HG03565 (cell line): ENCODE data around the gene PPFIBP1.
"Not testable (repeated sequence)": the region's sequence is repeated elsewhere in the genome, so short reads cannot be mapped to it uniquely, and the experiment has no call there.

Source experiments
- ATAC-seq: cut with Tn5 transposase; IDR thresholded peaks from one replicate; pipeline ENCODE4 v1.9.1; 2021; ENCODE audit warnings: mild to moderate bottlenecking, moderate library complexity; ENCODE audit not compliant: unreplicated experiment

Gene PPFIBP1

DNA sequence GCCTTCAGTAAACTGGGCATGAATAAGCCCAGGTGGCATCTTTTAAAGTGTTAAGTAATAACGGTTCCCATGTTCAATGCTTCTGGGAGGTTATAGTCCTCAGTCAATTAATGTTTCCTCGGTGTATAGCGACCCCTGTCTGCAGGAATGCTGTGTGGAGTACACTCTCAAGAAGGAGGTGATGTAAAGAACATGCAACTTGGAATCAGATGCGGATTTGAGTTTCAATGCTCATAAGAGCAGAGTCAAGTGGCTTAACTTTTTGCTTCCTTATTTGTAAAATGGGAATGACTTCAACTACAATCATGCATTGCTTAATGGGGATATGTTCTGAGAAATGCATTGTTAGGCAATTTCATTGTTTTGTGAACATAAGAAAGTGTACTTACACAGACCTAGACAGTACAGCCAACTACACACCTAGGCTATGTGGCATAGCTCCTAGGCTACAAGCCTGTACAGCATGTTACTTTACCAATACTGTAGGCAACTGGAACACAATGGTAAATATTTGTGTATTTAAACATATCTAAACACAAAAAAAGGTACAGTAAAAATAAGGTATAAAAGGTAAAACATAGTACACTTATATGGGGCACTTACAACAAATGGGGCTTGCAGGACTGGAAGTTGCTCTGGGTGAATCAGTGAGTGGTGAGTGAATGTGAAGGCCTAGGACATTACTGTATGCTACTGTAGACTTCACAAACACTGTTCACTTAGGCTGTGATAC is 179.9 kb downstream of the PPFIBP1 start:
- peak; percentile 90 for ATAC-seq

DNA sequence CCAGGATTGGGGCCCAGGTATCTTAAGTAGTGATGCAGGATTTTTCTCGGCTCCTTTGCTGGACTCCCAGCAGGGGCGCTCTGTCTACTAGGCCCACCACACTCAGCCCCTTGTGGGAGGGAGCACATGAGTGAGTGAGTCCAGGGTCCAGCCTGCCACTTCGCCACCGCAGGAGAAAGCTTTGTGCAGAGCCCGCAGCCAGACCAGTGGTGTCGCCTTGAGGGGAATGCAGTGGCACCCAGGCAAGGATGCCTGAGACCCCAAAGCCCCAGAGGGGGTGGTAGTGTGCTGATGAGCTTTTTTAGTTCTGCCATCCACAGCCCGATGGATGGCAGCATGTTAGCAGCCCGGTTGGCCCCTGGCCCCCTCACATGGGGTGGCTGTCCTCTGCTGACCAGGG is 181.3 kb downstream of the PPFIBP1 start:
- no peak for ATAC-seq

DNA sequence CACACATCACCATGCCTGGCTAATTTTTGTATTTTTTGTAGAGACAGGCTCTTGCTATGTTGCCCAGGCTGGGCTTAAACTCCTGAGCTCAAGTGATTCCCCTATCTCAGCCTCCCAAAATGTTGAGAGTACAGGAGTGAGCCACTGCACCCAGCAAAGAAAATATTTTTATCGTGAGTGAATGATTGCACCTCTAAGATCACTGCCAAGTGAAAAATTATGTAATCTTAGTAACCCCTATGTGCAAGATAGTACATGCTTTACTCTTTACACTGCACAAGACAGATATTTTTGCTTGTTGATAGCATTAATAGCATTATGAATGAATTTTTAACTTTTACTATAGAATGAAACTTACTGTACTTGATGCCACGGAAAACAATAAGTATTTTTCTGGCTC is 183.2 kb downstream of the PPFIBP1 start:
- ATAC-seq = no peak

DNA sequence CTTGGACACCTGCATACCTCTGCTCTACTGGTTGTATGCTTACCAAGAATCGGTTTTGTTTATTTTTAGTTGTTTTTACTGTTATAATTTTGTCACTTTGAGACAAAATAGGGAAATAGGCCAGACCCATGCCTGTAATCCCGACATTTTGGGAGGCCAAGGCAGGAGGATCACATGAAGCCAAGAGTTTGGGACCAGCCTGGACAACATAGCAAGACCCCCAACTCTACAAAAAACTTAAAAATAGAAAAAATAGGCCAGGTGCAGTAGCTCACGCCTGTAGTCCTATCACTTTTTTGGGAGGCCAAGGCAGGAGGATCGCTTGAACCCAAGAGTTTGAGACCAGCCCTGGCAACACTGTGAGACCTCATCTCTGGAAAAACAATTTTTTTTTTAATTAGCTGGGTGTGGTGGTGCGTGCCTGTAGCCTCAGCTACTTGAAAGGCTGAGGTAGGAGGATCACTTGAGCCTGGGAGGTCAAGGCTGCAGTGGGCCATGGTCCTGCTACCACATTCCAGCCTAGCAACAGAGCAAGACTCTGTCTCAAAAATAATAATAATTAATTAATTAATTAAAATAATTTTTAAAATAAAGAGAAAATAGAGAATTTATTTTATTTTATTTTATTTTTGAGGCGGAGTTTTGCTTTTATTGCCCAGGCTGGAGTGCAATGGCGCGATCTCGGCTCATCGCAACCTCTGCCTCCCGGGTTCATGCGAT is 185.4 kb downstream of the PPFIBP1 start:
- ATAC-seq = no peak

DNA sequence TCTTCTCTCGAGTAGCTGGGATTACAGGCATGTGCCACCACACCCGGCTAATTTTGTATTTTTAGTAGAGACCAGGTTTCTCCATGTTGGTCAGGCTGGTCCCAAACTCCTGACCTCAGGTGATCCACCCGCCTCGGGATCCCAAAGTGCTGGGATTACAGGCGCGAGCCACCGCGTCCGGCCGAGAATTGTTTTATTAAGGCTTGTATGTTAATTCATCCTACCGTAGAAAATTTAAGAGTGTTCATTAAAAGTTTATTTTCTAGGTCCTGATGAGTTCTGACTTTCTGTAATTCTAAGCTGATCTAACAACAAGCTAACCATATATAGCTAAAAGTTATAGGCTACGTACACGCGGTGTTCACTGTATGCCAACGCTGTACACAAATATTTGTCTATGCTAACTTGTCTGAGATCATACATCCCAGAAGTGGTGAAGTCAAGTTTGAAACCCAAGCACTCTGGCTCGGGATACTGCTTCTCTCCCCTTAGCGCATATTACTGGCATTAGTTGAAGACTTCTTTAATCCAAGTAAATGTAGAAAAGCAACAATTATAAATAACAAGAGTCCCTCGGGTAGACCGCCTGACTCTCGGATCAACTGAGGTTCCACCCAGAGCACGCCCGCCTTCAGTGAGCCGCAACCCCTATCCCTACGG is 186.1 kb downstream of the PPFIBP1 start:
- ATAC-seq = peak; percentile 23

DNA sequence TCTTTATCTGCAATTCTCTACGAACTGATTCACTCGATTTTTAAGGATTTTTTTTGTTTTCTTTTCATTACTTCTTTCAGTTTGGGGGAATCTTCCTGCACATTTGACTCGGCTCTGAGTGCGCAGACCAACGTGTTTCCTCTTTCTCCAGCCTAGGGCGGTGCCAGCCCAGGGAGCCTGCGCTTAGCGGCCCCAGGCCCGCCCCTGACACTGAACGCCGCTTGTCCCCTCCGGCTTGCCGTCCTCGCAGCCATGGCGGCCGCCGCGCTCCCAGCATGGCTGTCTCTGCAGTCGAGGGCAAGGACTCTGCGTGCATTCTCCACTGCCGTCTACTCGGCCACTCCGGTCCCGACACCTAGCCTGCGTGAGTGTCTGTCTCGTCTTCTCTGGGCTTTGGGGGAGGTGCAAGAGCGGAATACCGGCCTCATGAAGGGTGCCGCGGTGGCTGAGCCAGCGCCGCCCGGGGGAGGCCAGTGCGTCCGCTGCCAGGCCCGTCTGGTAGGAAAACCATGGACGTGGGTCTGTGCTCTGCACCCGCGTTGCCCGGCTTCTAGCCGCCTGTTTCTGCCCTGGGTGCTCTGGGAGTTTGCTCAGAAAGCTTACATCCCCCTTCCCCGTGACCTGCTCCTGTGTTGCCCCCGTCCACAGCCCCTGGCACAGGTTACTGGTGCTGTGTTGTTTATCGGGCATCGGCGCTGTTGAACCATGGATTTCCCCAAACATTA is 186.7 kb downstream of the PPFIBP1 start, which contains the start of gene MRPS35:
MRPS35 (plus strand) TSS at position 241 of the 725 bp plus-strand sequence; CDS start at position 253, 12 bp downstream.
- ATAC-seq = peak; percentile 87

DNA sequence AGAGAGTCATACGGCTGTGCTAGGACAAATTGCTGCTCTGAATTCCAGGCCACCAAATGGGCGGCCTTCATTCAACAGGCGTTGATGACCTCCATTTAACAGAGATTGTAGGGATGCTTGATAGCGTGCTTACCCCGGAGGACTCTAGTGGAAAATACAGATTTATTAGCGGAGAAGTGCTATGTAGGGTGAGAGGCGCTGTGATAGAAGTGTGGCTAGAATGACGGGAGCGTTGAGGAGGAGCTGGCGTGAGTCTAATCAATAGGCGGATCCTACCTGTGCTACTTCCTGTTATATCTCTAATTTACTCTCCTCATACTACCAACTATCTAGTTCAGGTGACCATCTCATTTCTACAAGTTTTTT is 187.3 kb downstream of the PPFIBP1 start:
- no peak for ATAC-seq

DNA sequence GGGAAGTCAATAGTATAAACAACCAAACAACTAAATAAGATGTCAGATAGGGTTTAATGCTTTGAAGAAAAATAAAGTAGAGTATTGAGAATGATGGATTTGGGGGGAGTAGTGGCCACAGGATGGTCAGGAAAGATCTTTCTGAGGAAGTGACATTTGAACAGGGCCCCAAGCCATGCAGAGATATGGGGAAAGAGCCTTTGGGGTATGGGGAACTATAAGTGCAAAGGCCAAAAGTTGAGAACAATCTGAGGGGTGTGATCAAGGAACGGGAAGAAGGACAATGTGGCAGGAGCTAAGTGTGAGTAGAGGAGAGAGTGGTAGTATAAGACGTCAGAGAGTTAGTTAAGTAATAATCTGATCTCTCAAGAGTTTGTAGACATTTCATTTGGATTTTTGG is 188.0 kb downstream of the PPFIBP1 start:
- no peak for ATAC-seq

DNA sequence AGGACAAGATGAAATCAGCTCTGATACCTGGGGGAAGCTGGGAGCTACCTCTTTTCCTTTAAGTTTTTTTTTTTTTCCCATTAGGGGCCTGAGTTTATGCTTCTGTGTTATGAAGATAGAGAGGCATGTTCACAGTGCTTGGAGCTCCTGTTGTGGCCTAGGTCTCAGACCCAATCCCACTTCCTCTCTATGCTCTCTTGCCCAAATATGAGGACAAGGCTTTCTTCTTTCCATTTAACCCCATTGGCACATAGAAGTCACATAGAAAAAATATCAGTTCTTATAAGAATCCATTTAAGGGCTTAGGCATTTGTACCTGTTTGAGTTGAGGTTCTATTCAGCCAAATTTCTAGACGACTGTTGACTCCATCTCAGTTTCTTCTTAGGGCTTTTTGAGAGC is 199.2 kb downstream of the PPFIBP1 start:
- ATAC-seq = no peak

DNA sequence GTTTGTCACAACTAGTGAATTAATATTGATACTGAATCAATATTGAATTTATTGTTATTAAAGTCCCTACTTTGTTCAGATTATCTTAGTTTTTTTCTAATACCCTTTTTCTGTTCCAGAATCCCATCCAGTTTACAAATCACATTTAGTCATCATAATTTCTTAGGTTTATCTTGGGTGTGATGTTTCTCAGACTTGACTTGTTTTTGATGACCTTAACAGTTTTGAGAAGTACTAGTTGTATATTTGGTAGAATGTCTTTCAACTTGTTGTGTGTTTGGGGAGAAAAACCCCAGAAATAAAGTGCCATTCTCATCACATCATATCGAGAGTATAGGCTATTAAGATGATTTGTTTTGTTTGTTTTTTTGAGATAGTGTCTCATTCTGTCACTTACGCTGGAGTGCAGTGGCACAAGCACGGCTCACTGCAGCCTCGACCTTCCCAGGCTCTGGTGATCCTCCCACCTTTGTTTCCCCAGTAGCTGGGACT is 206.1 kb downstream of the PPFIBP1 start:
- ATAC-seq = no peak

DNA sequence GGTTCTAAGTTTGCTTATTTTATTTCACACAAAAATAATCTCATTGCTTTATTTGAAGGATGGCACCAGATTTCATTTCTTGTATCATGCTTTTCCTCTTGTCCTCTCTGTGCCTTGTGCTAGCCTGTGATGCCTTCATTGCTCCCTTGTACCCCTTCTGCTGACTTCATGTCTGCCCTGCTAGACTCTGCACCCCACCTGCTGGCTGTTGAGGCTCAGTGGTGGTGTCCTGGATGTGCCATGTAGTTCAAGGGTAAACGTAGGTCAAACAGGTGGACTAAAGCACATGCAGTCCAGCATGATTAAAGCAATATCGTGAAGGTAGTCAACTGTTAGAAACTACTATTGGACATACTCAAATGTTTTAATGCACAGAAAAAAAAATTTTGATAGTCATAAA is 208.3 kb downstream of the PPFIBP1 start:
- ATAC-seq = no peak

DNA sequence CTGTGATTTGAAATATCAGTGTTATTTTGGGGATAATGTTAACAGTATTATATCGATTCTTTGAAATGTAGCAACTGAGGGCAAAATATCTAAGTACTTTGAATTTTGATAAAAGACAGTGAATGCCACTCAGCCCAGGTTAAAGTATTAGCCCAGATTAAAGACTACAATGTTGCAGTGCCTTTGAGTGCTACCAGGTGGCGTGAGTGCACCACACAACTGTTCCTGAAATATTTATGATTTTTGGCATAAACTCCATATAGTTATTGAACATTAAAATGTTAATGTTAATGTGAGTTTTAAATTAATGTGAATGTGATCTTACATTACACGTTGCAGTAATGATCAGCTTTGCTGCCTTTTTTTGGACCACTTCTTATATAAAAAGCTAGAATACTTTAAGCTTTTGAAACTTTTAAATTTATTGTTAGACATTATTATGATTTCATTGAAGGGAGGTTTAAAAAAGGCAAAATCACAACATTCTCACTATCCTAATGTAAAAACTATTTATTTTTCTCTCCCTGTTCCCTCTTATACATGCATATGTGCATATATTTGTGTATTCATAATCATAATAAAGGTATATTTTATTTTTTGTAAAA is 209.1 kb downstream of the PPFIBP1 start:
- ATAC-seq = peak; percentile 71

DNA sequence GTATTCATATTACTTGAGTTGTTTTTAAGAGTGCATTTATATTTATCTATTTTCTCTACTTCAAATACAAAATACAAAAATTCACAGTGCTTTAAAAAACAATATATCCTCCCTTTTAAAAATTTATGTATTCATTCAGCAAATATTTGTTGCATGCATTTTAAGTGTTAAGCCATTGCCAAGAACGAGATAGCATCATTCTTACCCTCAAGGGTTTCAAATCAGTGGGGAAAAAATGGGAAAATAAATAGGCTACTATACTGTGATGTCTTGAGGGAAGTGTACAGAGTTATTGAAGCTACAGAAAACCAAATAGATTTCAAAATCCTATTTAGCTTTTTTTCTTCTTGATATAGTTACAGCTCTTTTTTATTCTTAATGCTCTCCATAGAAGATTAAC is 209.8 kb downstream of the PPFIBP1 start:
- no peak for ATAC-seq

DNA sequence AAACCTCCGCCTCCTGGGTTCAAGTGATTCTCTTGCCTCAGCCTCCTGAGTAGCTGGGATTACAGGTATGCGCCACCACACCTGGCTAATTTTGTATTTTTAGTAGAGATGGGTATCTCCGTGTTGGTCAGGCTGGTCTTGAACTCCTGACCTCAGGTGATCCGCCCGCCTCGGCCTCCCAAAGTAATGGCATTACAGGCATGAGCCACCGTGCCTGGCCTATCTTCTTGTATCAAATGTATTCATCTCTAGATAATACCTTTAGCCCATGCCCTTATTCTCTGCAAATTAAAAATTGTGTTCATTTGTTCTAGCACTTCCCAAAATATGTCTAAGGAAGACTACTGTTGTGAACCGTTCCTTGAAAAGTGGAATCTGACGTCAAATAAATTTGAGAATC is 210.3 kb downstream of the PPFIBP1 start:
- ATAC-seq = not testable (repeated sequence)

DNA sequence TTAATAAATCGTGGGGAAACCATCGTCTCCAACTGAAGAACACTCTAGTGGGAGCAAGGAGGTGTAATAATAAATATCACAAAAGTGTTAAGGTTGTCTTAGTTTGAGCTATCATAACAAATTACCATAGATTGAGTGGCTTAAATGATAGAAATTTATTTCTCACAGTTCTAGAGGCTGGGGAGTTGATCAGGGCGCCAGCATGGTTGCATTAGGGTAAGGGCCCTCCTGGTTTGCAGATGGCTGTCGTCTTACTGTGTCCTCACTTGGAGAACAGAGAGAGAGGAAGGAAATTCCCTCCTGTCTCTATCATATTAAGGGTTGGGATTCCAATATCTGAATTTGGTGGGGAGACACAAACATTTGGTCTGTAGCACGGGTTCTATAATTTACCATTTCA is 219.6 kb downstream of the PPFIBP1 start:
- no peak for ATAC-seq
